ENCODE data around the gene CPED1.
A peak's percentile ranks its signal among the peaks of the same experiment; 100 is the strongest.
"Not testable (repeated sequence)": the region's sequence is repeated elsewhere in the genome, so short reads cannot be mapped to it uniquely, and the experiment has no call there.

The CPED1 gene

DNA sequence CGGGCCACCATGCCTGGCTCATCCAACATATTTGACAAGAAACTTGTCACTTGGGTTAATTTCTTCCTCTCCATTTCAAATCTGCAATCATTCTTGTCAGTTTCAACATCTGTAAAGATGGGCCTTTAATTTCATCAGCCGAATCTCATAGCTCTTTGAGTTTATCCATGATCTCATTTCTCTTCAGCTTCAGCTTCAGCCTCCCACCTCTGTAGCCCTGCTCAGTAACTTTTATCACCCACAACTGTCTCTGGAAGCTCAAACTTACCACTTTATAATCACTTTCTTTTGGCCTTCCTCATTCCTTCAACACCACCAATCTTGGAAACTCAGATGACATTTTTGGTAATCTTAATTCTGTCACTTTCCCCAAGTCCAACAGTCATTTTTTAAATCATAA is 83.2 kb downstream of the CPED1 start:
- no peak for DNase-seq (ENCODE audit: low spot score)

DNA sequence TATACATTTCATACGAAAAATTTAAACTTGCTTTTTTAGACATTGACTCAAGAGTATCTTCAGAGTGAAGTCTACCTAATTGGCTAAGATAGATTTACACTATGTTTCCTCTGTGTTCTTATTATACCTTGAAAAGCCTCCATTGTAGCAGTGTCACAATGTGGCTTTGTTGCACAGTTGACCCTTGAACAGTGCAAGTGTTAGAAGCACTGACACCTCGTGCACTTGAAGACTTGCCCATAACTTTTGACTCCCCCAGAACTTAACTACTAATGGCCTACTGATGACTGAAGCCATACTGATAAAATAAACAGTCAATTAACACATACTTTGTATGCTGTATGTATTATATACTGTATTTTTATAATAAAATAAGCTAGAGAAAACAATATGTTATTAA is 84.3 kb downstream of the CPED1 start:
- DNase-seq (ENCODE audit: low spot score), result no peak

- DNase-seq (ENCODE audit: low spot score), result no peak
Observed at GRCh38 chr7:121073463-121074099, 85.1 kb downstream of the CPED1 start.

DNA sequence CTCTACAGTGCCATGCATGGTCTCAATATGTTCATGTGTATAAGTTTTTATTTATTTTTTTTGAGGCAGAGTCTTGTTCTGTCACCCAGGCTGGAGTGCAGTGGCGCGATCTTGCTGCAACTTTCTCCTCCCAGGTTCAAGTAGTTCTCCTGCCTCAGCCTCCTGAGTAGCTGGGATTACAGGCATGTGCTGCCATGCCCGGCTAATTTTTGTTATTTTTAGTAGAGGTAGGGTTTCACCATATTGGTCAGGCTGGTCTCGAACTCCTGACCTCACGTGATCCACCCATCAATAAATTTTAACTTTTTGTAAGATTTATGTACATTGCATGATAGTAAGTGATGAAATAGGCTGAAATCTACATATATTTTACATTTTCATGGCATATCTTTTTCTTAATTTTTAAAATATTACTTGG is 86.9 kb downstream of the CPED1 start:
- DNase-seq (ENCODE audit: low spot score), result not testable (repeated sequence)

GRCh38 chr7:121075952-121076349 is 87.4 kb downstream of the CPED1 start:
- no peak for DNase-seq (ENCODE audit: low spot score)

GRCh38 chr7:121076350-121077164 is 88.0 kb downstream of the CPED1 start:
- peak; percentile 37 for DNase-seq (ENCODE audit: low spot score)

- no peak for DNase-seq (ENCODE audit: low spot score)
Observed at GRCh38 chr7:121077165-121077630, 88.7 kb downstream of the CPED1 start.

DNA sequence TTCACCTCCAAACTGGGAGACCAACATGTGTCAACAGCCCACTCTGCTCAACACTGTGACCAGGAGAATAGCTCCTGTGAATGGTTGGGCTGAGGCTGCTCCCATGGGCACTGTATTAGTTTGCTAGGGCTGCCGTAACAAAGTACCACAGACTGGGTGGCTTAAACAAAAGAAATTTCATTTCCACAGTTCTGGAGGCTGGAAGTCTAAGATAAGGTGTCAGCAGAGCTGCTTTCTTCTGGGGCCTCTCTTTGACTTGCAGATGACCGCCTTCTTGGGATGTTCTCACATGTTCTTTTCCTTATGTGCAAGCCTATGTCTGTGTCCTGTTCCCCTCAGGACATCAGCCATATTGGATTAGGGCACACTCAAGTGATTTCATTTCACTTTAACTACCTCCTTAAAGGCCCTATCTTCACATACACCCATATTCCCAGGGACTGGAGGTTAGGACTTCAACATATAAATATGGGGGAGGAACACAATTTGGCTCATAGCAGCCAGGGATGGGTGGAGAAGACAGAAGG is 90.3 kb downstream of the CPED1 start:
- no peak for DNase-seq (ENCODE audit: low spot score)

GRCh38 chr7:121079425-121080169 is 91.1 kb downstream of the CPED1 start:
- no peak for DNase-seq (ENCODE audit: low spot score)

DNA sequence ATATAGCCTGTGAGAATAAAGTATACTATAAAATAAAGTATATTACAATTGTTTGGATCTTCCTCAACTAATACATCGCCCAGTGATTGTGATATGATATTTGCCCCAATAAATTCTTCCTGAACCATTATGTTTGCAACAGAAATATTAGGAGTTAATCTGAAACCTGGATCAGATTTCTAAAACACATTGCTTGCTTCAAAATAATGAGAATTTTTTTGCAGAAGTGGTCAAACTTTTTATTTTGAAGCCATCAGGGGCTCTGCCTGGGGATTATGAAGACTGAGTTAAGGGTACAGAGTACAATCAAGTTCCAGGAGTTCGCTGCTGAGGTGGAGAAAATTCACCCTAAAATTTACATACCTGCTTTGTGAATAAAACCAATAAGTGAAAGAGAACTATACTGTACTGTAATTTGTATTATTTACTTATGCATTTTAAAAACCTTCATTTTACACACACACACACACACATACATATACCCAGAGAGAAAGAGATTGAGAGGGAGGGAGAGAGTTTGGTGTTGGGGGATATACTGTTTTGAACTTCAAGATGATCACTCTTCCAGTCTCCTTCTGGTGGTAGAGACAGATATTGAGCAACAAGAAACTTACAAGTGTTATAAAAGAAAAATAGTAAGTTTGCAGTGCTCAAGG is 91.9 kb downstream of the CPED1 start:
- DNase-seq (ENCODE audit: low spot score), result no peak

DNA sequence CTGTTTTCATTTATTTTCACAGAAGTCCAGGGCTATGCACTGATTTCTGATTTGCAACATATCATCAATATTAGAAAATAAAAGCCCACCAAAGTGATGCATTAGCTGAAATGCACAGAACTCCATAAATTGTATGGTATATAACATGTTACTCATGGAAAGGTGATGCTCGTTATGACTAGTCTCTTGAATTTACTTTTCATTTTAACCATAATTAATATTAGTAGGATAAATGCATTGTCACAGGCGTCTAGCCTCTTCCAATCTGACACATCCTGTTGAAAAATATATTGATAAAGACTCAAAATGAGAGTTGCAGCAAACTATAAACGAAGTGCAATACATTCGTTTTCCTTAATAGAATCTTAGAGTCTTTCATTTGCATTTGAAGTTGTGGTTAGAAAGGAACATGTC is 92.4 kb downstream of the CPED1 start:
- no peak for DNase-seq (ENCODE audit: low spot score)

DNA sequence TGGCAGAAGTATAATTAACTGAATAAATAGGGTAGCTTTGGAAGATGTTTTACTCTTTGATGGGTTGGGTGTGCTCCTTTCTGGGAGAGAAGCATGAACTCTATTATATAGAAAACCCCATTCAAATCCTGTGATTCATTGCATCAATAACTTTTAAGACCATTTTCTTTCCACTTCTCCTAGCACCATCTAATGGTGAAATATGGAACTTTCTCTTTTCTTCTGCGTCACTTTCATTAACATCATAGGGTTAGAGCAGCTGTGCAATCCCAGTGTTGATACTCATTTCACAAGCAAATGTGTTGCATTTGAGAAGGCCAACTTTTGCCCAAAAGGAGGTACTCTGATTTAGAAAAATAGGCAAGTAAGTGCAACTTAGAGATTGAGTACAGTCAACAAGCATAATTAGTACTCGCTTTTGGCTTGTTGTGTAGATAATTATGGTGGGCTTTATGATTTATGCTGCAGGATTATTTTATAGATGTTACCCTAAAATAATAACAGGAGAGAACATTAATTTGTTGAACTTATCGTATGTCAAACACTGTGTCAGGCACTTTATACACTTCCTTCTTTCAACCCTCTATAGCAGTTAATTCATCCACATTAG is 92.9 kb downstream of the CPED1 start:
- peak; percentile 81 for DNase-seq (ENCODE audit: low spot score)

DNA sequence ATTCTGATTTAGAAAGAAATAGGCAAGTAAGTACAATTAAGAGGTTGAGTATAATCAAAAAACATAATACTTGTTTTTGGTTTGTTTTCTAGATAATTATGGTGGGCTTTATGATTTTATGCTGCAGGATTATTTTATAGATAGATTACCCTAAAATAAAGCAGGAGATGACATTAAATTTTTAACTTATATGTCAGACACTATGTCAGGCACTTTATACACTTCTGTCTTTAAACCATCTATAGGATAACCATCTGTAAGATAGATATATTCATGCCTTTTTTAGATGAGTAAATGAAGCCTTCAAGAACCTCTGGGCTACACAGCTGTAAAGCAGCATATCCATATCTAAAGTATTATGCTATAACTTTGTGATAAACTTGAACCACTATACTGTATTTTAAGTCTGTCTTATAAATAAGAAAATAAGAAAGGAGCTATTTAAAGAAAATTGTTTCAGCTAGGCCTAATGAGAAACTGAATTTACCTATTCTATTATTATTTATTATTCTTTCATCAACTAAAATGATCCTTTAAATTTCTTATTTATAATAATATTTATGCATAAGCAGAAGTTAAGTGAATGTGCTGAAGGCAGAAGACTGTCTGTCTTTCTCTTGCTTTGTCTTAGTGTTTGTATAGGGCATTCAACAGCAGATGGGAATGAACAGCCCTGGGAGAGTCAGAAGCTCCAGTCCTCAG is 94.0 kb downstream of the CPED1 start:
- no peak for DNase-seq (ENCODE audit: low spot score)

DNA sequence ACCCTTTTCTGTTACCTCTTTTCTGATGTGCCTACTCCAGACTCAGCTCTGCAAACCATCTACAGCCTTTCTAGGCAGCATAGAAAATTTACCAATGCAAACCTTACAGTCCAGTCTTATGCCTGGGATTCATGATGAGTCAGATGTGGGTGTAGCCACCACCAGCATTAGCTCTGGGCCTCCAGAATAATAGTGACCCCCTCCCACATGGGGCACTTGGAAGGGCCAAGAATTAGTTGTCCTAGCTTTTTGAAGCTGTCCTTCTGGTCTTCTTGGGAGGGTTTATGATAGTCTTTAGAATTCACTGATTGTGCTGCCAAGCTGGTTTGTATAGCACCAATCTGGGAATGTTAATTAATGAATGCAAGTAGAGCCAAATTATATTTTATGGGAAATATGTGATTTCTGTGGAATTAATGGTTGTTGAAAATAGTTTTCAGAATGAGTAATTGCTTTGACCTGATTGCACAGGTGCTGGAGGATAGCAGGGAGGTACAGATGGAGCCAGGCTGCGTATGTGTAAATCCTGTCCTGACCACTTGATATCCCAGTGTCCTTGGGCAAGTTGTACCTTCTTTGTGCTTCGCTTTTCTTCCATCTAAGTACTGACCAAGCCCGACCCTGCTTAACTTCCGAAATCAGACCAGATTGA is 94.8 kb downstream of the CPED1 start:
- peak; percentile 47 for DNase-seq (ENCODE audit: low spot score)

DNA sequence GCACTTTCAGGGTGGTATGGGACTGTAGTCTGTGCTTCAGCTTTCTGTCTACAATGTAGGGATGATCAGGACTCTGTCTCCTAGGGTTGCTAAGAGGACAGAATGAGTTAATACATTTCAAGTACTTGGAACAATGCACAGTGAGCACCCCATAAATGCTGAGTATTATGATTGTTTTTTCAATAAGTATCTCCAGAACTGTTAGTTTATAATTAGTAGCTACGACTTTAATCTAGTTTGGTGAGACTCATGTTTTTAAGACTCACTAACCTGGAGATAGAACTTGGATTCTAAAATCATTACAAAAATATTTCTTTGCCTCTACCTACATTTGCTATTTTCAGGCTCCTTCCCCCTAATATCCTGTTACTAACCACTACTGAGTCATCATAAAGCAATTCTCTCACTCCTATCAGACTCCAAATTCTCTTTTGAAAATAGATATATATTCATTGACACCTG is 95.3 kb downstream of the CPED1 start:
- peak; percentile 59 for DNase-seq (ENCODE audit: low spot score)

- peak; percentile 45 for DNase-seq (ENCODE audit: low spot score)
Observed at GRCh38 chr7:121084256-121084655, 95.7 kb downstream of the CPED1 start.

DNA sequence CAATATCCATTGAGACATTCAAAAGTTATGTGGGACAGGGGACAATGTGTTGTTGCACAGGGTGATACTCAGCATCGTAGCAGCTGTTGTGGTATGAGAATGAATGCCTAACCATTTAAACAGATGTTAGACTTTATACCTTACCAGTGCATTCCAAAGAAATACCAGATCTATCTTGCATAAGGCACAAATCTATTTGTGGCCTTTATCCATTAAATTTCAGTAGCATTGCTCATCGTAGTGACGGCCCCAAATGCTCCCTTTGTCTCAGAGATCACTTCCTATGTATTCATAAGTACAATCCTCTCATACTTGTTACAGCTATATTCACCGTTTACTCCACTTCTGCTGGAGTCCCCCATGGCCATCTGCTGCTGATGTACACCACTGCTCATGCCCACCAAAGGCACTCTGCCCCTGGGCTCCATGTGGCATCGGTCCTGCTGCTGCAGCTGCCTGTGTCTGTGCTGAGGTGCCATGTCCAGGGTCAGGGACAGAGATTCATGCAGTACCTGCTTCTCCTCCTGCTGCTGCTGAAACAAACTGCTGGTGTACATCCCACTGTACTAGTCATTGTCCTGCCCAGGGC is 96.3 kb downstream of the CPED1 start:
- peak; percentile 82 for DNase-seq (ENCODE audit: low spot score)

- DNase-seq (ENCODE audit: low spot score), result no peak
Observed at GRCh38 chr7:121085922-121086321, 97.4 kb downstream of the CPED1 start.

- DNase-seq (ENCODE audit: low spot score), result no peak
Observed at GRCh38 chr7:121088870-121089269, 100.4 kb downstream of the CPED1 start.

DNA sequence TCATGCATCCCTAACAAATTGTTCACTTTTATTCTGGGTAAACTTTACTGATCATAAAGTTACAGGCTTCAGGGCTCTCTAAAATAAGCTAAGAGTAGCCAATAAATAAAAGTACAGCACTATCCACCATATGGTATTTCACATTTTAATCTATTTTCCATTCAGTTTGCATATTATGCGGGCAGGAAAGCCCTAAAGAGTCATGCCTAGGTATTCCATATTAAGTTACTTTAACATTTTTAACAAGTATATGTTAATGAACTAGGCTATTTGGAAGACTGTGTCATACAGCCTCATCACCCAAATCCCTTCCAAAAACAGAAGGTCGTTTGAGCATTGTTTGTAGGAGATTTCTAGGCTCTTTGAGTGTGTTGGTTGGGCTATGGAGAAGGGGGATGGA is 106.3 kb downstream of the CPED1 start:
- DNase-seq (ENCODE audit: low spot score), result no peak

Measured in RKO (cell line).